Smooth muscle cell (in vitro differentiated cells): ENCODE results near the gene CSNK2B. TPM values are rescaled to one million over a fixed set of nuclear protein-coding genes. Genes with fewer than 3 reads are reported as not detected.

Source experiments
- DNase-seq: peaks from one replicate; lab custom pipeline; 2025; ENCODE audit not compliant: unreplicated experiment; lab: John Stamatoyannopoulos, UW
- H2AFZ ChIP-seq: fragments of 200-600 bp; sonication (generic); 2 replicates; pipeline ENCODE4 v1.6.0; 2016; ENCODE audit warnings: antibody characterized with exemption, low read depth, mild to moderate bottlenecking
- H3F3A ChIP-seq: fragments of 200-600 bp; sonication (generic); 2 replicates; pipeline ENCODE4 v1.6.0; 2017; ENCODE audit warnings: antibody characterized with exemption, low read depth
- H3K27ac ChIP-seq: fragments of 200-600 bp; sonication (generic); 2 replicates; pipeline ENCODE4 v1.5.1; 2016; ENCODE audit warnings: low read depth, mild to moderate bottlenecking
- H3K27me3 ChIP-seq: fragments of 200-600 bp; sonication (generic); 2 replicates; pipeline ENCODE4 v1.6.1; 2016; ENCODE audit warnings: low read depth, mild to moderate bottlenecking
- H3K36me3 ChIP-seq: fragments of 200-600 bp; sonication (generic); 2 replicates; pipeline ENCODE4 v1.5.1; 2016; ENCODE audit warnings: low read depth
- H3K4me1 ChIP-seq: fragments of 200-600 bp; sonication (generic); 2 replicates; pipeline ENCODE4 v1.5.1; 2016; ENCODE audit warnings: low read depth
- H3K4me2 ChIP-seq: fragments of 200-600 bp; sonication (generic); 2 replicates; pipeline ENCODE4 v1.6.0; 2016; ENCODE audit warnings: mild to moderate bottlenecking
- H3K4me3 ChIP-seq: fragments of 200-600 bp; sonication (generic); 2 replicates; pipeline ENCODE4 v1.5.1; 2016; ENCODE audit warnings: mild to moderate bottlenecking
- H3K79me2 ChIP-seq: fragments of 200-600 bp; sonication (generic); 2 replicates; pipeline ENCODE4 v1.6.0; 2016; ENCODE audit warnings: low read depth, mild to moderate bottlenecking
- H3K9ac ChIP-seq: fragments of 200-600 bp; sonication (generic); 2 replicates; pipeline ENCODE4 v1.6.0; 2016; ENCODE audit warnings: low read depth
- H3K9me3 ChIP-seq: fragments of 200-600 bp; sonication (generic); replicated peaks from 2 replicates; pipeline ENCODE4 v1.5.1; 2016; ENCODE audit warnings: low read depth
- H4K20me1 ChIP-seq: fragments of 200-600 bp; sonication (generic); 2 replicates; pipeline ENCODE4 v1.6.0; 2016; ENCODE audit warnings: low read depth
- WGBS: methylation state at CpG from one replicate; pipeline ENCODE4 v1.1.7; 2016; ENCODE audit warnings: low lambda C conversion rate; 5-methylcytosine and 5-hydroxymethylcytosine counted together
- polyA plus RNA-seq: library from polyadenylated mRNA; unstranded; fragments of >200 nt; fragmentation: Nextera tagmentation; extraction: Ambion mirVana; gene quantifications from 2 replicates; pipeline ENCODE4 v1.2.1, GENCODE V29; 2016
- total RNA-seq: library from RNA; depleted of rRNA; stranded (reverse); fragments of >200 nt; gene quantifications from 2 replicates; pipeline ENCODE4 v1.2.3, GENCODE V29; 2014
- TF ChIP-seq, protein P1 (sequence below): fragments of 200-600 bp; sonication (generic); IDR thresholded peaks from 2 replicates; pipeline ENCODE4 v1.5.1; 2017; ENCODE audit warnings: borderline replicate concordance, mild to moderate bottlenecking, antibody characterized with exemption; ENCODE audit not compliant: insufficient read depth, poor library complexity, severe bottlenecking

CSNK2B gene
- total and polyA plus RNA-seq, 2 experiments from 2014 or later: 195 to 313 TPM

GRCh38 chr6:31631681-31632278 is 34.1 kb upstream of the CSNK2B start:
- 96% methylated on average over 31 of the region's 32 CpGs for WGBS
- peaks cover 34% of the 10 kb centered on the region for H3K36me3 ChIP-seq
- peaks cover 72% of the 10 kb centered on the region for H4K20me1 ChIP-seq

DNA sequence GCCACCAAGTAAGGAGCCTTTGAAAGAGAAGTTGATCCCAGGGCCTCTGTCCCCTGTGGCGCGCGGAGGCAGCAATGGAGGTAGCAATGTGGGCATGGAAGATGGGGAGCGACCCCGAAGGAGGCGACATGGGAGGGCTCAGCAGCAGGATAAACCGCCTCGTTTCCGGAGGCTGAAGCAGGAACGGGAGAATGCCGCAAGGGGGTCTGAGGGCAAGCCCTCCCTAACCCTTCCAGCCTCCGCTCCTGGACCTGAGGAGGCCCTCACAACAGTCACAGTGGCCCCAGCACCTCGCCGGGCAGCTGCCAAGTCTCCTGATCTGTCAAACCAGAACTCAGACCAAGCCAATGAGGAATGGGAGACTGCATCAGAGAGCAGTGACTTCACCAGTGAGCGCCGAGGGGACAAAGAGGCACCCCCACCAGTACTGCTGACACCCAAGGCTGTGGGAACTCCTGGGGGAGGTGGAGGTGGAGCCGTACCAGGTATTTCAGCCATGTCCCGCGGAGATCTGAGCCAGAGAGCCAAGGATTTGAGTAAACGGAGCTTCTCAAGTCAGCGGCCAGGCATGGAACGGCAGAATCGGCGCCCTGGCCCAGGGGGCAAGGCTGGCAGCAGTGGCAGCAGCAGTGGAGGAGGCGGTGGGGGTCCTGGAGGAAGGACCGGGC is 33.5 kb upstream of the CSNK2B start:
- Histone ChIP-seq H3F3A (peaks cover 67% of the 10 kb centered on the region), H3K27me3 (no peaks in the 10 kb centered on the region), H3K9ac (no peak overlapping the region), H3K4me1 (no peaks in the 10 kb centered on the region), H2AFZ (no peak overlapping the region), H3K36me3 (peaks cover 34% of the 10 kb centered on the region), H4K20me1 (peaks cover 66% of the 10 kb centered on the region), H3K4me3 (no peak overlapping the region), H3K27ac (no peak overlapping the region), H3K4me2 (no peak overlapping the region), H3K79me2 (peaks cover 17% of the 10 kb centered on the region), H3K9me3 (no peaks in the 10 kb centered on the region)
- WGBS: 95% methylated on average over 26 of the region's 26 CpGs
- TF ChIP-seq, protein P1, sequence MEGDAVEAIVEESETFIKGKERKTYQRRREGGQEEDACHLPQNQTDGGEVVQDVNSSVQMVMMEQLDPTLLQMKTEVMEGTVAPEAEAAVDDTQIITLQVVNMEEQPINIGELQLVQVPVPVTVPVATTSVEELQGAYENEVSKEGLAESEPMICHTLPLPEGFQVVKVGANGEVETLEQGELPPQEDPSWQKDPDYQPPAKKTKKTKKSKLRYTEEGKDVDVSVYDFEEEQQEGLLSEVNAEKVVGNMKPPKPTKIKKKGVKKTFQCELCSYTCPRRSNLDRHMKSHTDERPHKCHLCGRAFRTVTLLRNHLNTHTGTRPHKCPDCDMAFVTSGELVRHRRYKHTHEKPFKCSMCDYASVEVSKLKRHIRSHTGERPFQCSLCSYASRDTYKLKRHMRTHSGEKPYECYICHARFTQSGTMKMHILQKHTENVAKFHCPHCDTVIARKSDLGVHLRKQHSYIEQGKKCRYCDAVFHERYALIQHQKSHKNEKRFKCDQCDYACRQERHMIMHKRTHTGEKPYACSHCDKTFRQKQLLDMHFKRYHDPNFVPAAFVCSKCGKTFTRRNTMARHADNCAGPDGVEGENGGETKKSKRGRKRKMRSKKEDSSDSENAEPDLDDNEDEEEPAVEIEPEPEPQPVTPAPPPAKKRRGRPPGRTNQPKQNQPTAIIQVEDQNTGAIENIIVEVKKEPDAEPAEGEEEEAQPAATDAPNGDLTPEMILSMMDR: no peak
- DNase-seq: no peak

More at GRCh38 chr6:31631681-31632278, 34.1 kb upstream of the CSNK2B start:
- no peak overlapping the region for H3K4me2 ChIP-seq
- no peak overlapping the region for H3K9ac ChIP-seq
- no peak for DNase-seq
- TF ChIP-seq, protein P1: no peak
- no peaks in the 10 kb centered on the region for H3K4me1 ChIP-seq
- no peaks in the 10 kb centered on the region for H3K27me3 ChIP-seq
- peaks cover 66% of the 10 kb centered on the region for H3F3A ChIP-seq
- H3K4me3 ChIP-seq: no peak overlapping the region
- no peak overlapping the region for H3K27ac ChIP-seq
- peaks cover 20% of the 10 kb centered on the region for H3K79me2 ChIP-seq
- no peaks in the 10 kb centered on the region for H3K9me3 ChIP-seq
- H2AFZ ChIP-seq: no peak overlapping the region

DNA sequence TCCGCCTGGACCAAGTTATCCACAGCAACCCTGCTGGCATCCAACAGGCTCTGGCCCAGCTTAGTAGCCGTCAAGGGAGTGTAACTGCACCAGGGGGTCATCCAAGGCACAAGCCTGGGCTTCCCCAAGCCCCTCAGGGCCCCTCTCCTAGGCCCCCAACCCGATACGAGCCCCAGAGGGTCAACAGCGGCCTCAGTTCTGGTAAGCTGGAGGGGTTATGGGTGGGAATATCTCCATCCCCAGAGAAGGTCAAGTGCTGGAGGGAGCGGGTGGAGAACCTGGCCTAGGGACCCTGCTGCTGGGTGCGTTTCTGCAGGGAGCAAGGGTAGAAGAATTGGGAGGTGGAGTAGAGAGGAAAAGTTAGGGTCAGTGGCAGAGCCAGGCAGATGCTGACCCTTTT is 32.4 kb upstream of the CSNK2B start:
- no peak for DNase-seq
- Histone ChIP-seq H3K36me3 (peaks cover 25% of the 10 kb centered on the region), H3K9ac (no peak overlapping the region), H3F3A (peaks cover 72% of the 10 kb centered on the region), H3K27me3 (no peaks in the 10 kb centered on the region), H4K20me1 (peaks cover 56% of the 10 kb centered on the region), H3K4me3 (no peak overlapping the region), H3K79me2 (peaks cover 8% of the 10 kb centered on the region), H3K27ac (peak overlapping the region; percentile 42), H2AFZ (no peak overlapping the region), H3K9me3 (no peaks in the 10 kb centered on the region), H3K4me1 (no peaks in the 10 kb centered on the region), H3K4me2 (no peak overlapping the region)
- WGBS: 96% methylated on average over 7 of the region's 7 CpGs
- TF ChIP-seq, protein P1: no peak
